Fibroblast of lung (primary cell): ENCODE measurements around the gene LYPD1.

Source experiments
- CTCF ChIP-seq, 2 donors: IDR thresholded peaks in 1 of 2; conservative IDR thresholded peaks in 1 of 2; 1 replicate in 1 of 2; 2 replicates in 1 of 2; pipeline ENCODE4 v1.5.1; 2011 to 2012; ENCODE audit warnings: low read length in 2 of 2, control low read depth in 1 of 2, inconsistent platforms in 1 of 2, low read depth in 1 of 2, mild to moderate bottlenecking in 1 of 2
- EZH2 ChIP-seq: IDR thresholded peaks from 2 replicates; pipeline ENCODE4 v1.5.1; 2012; ENCODE audit warnings: low read length, control low read depth, mild to moderate bottlenecking; ENCODE audit errors: missing control alignments

GRCh38 chr2:132609101-132609890 is 60.7 kb downstream of the LYPD1 start:
- TF ChIP-seq CTCF (conservative IDR thresholded peaks at IDR 0.05 in 1 of 2, IDR thresholded peaks at IDR 0.05 in 1 of 2; ENCODE audit: low read depth in 1 of 2, low read length in 2 of 2) (no peak), EZH2 (no peak)
